ENCODE results near the gene SEL1L3.

The SEL1L3 gene

DNA sequence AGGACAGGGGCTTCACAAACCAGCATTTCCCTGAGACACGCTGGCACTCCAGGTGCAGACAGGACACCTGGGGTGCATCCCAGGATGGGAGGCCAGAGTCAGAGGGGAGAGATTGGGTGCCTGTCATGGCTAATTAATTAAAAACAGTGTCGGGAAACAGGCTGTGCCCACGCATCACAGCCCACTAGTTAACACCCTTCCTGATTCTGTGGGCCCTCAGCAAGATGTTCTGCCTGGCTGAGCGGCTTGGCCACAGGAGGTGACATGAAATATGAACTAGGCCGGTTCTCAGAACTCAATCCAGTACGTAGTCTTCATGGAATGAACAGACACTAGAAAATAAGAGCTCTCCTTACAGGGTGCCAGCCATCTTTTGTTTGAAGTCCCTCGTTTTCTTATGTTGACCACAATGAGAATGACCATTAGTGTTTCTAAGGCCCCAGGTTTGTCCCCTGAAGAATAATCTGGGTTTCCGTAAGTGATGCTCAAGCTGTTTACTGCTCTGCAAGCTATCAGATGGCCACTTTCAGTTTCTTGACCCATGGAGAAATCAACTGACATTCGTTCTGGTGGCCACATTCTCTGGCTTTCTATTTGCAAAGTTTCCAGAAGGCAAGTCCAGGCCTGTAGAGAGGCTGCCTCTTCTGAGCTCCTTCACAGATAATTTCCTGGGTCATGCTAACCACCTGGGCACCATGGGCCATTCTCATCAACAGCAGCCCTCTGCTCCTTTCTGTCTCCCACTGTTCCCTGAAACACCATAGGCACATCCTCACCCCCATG lies 134.9 kb downstream of the SEL1L3 start:
- no peak for DNase-seq

DNA sequence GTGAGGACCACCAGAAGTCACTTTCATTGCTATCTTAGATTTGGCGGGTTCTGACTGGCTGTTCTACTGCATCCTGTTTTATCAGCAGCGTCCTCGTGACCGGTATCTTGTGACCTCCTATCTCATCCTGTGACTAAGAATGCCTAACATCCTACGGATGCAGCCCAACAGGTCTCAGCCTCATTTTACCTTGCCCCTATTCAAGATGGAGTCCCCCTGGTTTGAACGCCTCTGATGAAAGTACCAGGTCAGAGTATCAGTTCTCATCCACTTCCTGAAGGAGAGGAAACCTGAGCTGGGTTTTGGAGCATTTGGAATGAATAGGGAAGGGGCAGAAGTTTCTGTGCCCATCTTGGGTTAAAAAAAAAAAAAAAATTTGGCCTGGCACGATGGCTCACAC lies 136.9 kb downstream of the SEL1L3 start:
- DNase-seq: no peak

- DNase-seq: no peak
Observed at GRCh38 chr4:25723409-25723808, 139.4 kb downstream of the SEL1L3 start.

DNA sequence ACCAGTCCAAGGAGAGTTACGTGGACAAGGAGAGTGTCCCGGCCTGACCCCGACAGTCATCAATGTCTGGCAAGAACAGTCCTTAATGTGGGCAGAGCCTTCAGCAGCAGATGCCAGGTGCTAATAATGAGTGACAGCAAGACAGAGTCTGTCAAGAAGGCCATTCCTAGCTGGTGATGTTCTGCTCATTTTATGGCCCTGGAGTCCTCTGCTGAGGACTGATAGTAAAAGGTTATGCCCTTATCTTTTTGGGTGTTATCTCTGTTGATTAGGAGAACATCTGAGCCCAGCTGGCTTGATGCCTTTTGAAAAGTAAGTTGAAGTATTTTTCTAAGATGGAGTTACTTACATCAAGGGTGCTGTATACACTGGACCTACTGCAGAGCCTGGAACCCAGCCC lies 139.8 kb downstream of the SEL1L3 start:
- no peak for DNase-seq

- DNase-seq: no peak
Observed at GRCh38 chr4:25713812-25714211, 149.0 kb downstream of the SEL1L3 start.

DNA sequence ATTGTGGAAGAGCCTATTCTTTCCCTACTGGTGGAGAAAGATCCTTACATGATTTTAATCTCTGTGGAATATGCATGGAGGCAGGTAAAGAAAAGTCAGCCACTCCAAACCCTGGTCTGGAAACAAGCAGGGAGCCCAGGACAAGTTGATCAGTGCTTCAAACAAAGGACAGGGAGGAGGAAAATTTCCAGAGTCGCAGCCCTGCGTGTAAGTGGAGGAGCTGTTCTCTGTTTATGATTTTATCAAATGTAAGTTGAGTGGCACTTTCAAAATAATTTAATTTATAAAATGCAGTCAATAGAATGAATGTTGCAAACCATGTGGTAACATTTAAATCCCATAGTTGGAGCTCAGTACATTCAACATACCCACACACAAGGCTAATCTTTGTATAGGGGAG lies 150.2 kb downstream of the SEL1L3 start:
- no peak for DNase-seq

DNA sequence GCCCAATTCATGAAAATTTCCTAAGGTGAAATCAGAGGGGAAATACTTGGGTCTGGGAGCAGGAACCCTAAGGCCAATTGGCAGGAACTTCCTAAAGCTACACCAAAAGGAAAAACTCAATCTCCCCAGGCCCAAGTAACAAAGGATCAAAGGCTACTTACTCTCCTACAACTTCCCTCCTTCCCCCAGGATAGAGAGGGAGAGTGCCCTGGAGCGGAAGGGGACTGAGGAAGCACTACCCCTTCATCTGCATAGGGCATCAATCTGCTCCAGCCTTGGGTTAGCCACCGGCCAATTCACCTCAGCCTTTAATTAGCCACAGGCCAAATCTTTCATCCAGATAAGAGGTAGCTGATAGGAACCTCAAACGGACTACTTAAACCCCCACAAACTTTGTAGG lies 152.2 kb downstream of the SEL1L3 start:
- no peak for DNase-seq

DNA sequence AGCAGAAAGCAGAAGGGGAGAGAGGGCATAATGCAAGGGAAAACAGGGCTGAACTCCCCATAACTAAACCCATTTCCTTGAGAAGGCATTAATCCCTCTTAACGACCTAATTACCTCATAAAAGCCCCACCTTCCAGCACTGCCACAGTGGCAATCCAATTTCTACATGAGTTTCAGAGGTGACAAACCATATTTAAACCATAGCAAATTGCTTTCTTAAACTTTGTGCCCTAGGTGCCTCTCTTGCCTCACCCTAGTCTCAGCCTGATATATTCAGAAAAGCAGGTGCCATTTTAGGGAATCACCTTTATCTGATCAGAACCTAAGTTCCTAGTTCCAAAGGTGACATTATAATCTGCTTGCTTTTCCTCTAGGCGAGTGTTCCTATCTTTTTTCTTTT lies 158.3 kb downstream of the SEL1L3 start:
- DNase-seq: no peak

GRCh38 chr4:25703731-25704388 lies 158.9 kb downstream of the SEL1L3 start:
- no peak for DNase-seq

GRCh38 chr4:25702848-25703247 lies 159.9 kb downstream of the SEL1L3 start:
- DNase-seq: peak; percentile 50

DNA sequence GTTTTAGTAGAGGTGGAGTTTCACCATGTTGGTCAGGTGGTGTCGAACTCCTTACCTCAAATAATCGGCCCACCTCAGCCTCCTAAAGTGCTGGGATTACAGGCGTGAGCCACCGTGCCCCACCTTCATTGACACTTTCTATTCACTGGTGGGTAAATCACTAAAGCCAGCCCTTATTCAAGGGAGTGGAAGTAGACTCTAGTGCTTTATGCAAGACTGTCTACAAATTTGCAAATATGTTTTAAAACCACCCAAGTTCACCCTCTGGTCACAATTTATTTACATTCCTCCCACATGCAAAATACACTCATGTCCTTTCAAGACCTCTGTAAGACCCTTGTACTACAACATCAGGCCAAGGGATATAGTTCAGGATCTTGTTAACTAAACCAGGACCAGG lies 162.1 kb downstream of the SEL1L3 start:
- DNase-seq: no peak

- no peak for DNase-seq
Observed at GRCh38 chr4:25697516-25697915, 165.3 kb downstream of the SEL1L3 start.
